Adrenal gland (tissue), 12 donors: ENCODE measurements around the gene AUTS2. TPM values are rescaled to one million over a fixed set of nuclear protein-coding genes. Genes with fewer than 3 reads are reported as not detected.

Source experiments
- DNase-seq, 7 donors: peaks; one replicate each; pipeline ENCODE4 v3.0.0-alpha.2; 2019 to 2020
- H3K27ac ChIP-seq, 5 donors: fragments of 200-600 bp; sonication (generic) in 4 of 5; 1 replicate in 3 of 5; 2 replicates in 2 of 5; pipeline versions ENCODE4 v1.5.1 to v1.8.0; 2016 to 2020; ENCODE audit warnings: mild to moderate bottlenecking in 1 of 5
- H3K27me3 ChIP-seq: fragments of 200-600 bp; 2 replicates; pipeline ENCODE4 v1.8.0; 2021
- H3K36me3 ChIP-seq, 2 donors: fragments of 200-600 bp; replicated peaks in 1 of 2; 1 replicate in 1 of 2; 2 replicates in 1 of 2; pipeline versions ENCODE4 v1.5.1 to v1.8.0; 2018 to 2022
- H3K4me1 ChIP-seq, 2 donors: fragments of 200-600 bp; replicated peaks in 1 of 2; 1 replicate in 1 of 2; 2 replicates in 1 of 2; pipeline versions ENCODE4 v1.5.1 to v1.8.0; 2018 to 2021
- H3K4me3 ChIP-seq, 4 donors: fragments of 200-600 bp; sonication (generic) in 3 of 4; one replicate each; pipeline ENCODE4 v1.5.1; 2016 to 2018
- H3K9me3 ChIP-seq, 3 donors: fragments of 200-600 bp; sonication (generic) in 1 of 3; replicated peaks in 1 of 3; 1 replicate in 2 of 3; 2 replicates in 1 of 3; pipeline versions ENCODE4 v1.5.1 to v1.8.0; 2016 to 2021
- POLR2A ChIP-seq, 2 donors: fragments of 450-650 bp; IDR thresholded peaks; one replicate each; pipeline ENCODE4 v1.6.1; 2017; ENCODE audit warnings: antibody characterized with exemption in 2 of 2, mild to moderate bottlenecking in 2 of 2, moderate library complexity in 1 of 2
- WGBS, 4 donors: extraction: QIAGEN DNeasy Blood & Tissue Kit in 2 of 4; methylation state at CpG; one replicate each; pipeline versions ENCODE4 v1.1.5 to v1.1.7; 2013 to 2017; 5-methylcytosine and 5-hydroxymethylcytosine counted together
- intact Hi-C, 2 donors: fragments of 100-400 bp; cut with DNase I; formaldehyde crosslinking; loops; one replicate each; pipeline versions ENCODE4 v1.14.1 to v1.15.0; 2022 to 2023
- polyA plus RNA-seq, 3 donors: library from polyadenylated mRNA; stranded (reverse); fragments of 200-250 nt in 2 of 3; fragments of 350-450 nt in 1 of 3; fragmentation: Illumina TruSeq in 1 of 3; extraction: RNeasy Lipid Tissue Mini Kit (QIAGEN cat#74804) in 1 of 3; gene quantifications; one replicate each; pipeline ENCODE4 v1.2.3, GENCODE V29; 2013 to 2014
- total RNA-seq, 9 donors: library from RNA; depleted of rRNA in 4 of 9; stranded (reverse); fragments of >200 nt in 4 of 9; fragments of 120-200 nt in 1 of 9; fragmentation: NEBNext Ultra II Directional in 1 of 9; extraction: Animal tissue kit (Norgen Biotek cat#: 25700) in 1 of 9; gene quantifications; one replicate each; pipeline versions ENCODE4 v1.1.0 to v1.2.4, GENCODE V29; 2013 to 2023
- TF ChIP-seq, protein P1 (sequence below), 6 experiments: fragments of 450-650 bp in 4 of 6; fragments of 200-600 bp in 2 of 6; sonication (generic) in 1 of 6; IDR thresholded peaks; 1 replicate in 5 of 6; 2 replicates in 1 of 6; pipeline versions ENCODE4 v1.5.1 to v1.8.0; 2016 to 2021; ENCODE audit warnings: antibody characterized with exemption in 6 of 6, mild to moderate bottlenecking in 2 of 6, moderate library complexity in 1 of 6
- donor health status: healthy with polysubstance abuse.
- donor health status: Bipolar disorder and iron deficiency.
- donor health status: DM: yes; HTN: yes; CAD: no.
- donor health status: DM: no; HTN: no; CAD: no.
- donor health status: DM: no; HTN: no; CAD: no.
- donor health status: DM: yes; HTN: yes; CAD: no.

Gene AUTS2
- total and polyA plus RNA-seq, 12 donors = 6.4 to 44.0 (median 15.2) TPM

DNA sequence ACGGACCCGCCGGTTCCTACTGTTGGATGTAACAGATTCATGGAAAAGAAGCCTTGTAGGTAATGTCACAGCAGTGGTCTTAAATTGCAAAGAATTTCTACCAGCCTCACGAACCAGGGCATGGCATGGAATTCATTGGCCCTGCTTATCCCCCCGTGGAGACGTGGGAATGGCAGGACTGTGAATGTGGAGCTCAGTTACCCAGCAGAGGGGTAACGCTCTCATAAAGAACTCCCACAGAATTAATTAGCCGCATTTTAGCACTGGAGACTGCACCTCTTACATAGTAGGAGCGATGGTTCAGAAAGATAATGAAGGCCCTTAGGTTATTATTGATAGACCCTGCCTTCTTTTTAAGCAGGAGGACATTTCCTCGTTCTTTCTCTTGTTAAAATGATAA lies 715.4 kb downstream of the AUTS2 start:
- no peaks in the 10 kb centered on the region for H3K27me3 ChIP-seq
- WGBS, 4 donors = 83 to 95% (median 91%) methylated on average over 10 of the region's 10 CpGs
- intact Hi-C loops = no loop called here
- H3K4me1 ChIP-seq = no peaks in the 10 kb centered on the region
- no peak for DNase-seq
- H3K9me3 ChIP-seq = no peaks in the 10 kb centered on the region
- no peak overlapping the region for H3K4me3 ChIP-seq
- no peak overlapping the region for H3K27ac ChIP-seq
- TF ChIP-seq, protein P1, sequence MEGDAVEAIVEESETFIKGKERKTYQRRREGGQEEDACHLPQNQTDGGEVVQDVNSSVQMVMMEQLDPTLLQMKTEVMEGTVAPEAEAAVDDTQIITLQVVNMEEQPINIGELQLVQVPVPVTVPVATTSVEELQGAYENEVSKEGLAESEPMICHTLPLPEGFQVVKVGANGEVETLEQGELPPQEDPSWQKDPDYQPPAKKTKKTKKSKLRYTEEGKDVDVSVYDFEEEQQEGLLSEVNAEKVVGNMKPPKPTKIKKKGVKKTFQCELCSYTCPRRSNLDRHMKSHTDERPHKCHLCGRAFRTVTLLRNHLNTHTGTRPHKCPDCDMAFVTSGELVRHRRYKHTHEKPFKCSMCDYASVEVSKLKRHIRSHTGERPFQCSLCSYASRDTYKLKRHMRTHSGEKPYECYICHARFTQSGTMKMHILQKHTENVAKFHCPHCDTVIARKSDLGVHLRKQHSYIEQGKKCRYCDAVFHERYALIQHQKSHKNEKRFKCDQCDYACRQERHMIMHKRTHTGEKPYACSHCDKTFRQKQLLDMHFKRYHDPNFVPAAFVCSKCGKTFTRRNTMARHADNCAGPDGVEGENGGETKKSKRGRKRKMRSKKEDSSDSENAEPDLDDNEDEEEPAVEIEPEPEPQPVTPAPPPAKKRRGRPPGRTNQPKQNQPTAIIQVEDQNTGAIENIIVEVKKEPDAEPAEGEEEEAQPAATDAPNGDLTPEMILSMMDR (IDR thresholded peaks at IDR 0.05) = no peak
- no peak for TF ChIP-seq POLR2A (IDR thresholded peaks at IDR 0.05)
- no peaks in the 10 kb centered on the region for H3K36me3 ChIP-seq

DNA sequence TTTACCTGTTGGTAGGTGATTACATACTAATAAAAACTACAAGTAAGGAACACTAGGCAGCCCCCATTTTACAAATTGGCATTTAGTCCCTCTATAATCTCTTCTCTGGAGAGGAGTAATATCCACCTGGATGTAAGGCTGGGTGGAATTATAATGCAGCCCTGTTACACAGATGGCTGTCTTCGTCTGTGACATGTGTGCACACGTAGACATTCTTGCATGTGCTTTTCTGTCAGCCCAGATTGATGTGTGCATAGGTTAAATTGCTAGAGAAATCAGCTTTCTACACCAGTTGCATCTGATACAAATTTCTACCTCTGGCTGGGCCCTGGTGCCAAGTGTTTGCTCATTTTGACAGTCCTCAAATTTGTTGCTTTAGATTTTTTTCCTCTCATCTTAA lies 715.9 kb downstream of the AUTS2 start:
- Histone ChIP-seq H3K9me3 (no peaks in the 10 kb centered on the region), H3K4me3 (no peak overlapping the region), H3K36me3 (no peaks in the 10 kb centered on the region), H3K27me3 (no peaks in the 10 kb centered on the region), H3K4me1 (no peaks in the 10 kb centered on the region), H3K27ac (no peak overlapping the region)
- intact Hi-C loops = no loop called here
- TF ChIP-seq, protein P1 (IDR thresholded peaks at IDR 0.05) = no peak
- TF ChIP-seq POLR2A (IDR thresholded peaks at IDR 0.05) = no peak
- DNase-seq = no peak
- 96 to 100% (median 96%) methylated on average over 2 of the region's 2 CpGs for WGBS, 4 donors

DNA sequence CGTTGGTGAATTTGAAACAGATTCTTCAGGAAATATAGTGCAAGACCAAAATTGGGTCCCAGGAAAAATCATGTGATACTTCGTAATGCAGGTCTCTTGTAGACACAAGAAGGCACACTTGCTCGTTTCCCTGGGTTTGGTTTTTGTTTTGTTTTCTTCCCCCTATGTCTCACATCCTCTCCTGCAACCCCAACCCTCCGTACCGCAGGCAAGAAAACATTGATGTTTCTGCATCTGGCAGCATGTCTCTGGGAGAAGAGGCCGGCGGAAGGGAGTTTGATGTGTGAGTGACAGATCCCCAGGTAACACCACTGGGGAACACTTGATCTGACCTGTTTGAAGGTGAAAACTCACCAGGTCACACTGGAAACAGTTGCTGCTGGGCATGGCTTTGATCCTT lies 718.5 kb downstream of the AUTS2 start:
- no peaks in the 10 kb centered on the region for H3K36me3 ChIP-seq
- H3K27ac ChIP-seq = no peak overlapping the region
- TF ChIP-seq POLR2A (IDR thresholded peaks at IDR 0.05) = no peak
- TF ChIP-seq, protein P1 (IDR thresholded peaks at IDR 0.05) = no peak
- DNase-seq = no peak
- intact Hi-C loops = no loop called here
- WGBS, 4 donors = 79 to 89% (median 85%) methylated on average over 7 of the region's 7 CpGs
- no peaks in the 10 kb centered on the region for H3K27me3 ChIP-seq
- no peaks in the 10 kb centered on the region for H3K9me3 ChIP-seq
- H3K4me3 ChIP-seq = no peak overlapping the region
- no peaks in the 10 kb centered on the region for H3K4me1 ChIP-seq

DNA sequence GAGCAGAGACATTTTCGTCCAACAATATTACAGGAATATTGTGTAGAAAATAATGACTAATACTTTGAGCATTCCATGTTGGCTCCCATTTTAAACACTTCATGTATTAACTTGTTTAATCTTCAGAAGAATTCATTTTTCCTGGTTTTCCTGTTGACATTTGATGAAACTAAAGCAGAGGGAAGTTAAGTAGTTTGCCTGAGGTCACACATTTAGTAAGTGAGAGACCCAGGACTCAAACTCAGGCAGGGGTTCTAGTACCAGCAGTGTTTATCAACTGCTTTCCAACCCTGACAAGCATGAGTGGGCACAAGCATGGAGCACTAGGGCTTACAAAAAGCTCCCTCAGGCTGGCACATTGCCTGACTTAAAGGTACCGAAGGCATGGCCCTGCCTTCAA lies 719.1 kb downstream of the AUTS2 start:
- Histone ChIP-seq H3K4me1 (no peaks in the 10 kb centered on the region), H3K36me3 (no peaks in the 10 kb centered on the region), H3K27ac (no peak overlapping the region), H3K4me3 (no peak overlapping the region), H3K27me3 (no peaks in the 10 kb centered on the region), H3K9me3 (no peaks in the 10 kb centered on the region)
- DNase-seq = no peak
- WGBS, 4 donors = 52 to 62% (median 59%) methylated on average over 2 of the region's 2 CpGs
- no peak for TF ChIP-seq POLR2A (IDR thresholded peaks at IDR 0.05)
- TF ChIP-seq, protein P1 (IDR thresholded peaks at IDR 0.05) = no peak
- intact Hi-C loops = no loop called here
